GM12878 (cell line): ENCODE measurements around the gene LAMA4. TPM values are rescaled to one million over a fixed set of nuclear protein-coding genes. Genes with fewer than 3 reads are reported as not detected.

Experiments used
- ATAC-seq: fragments of 200-7000 bp; cut with Tn5 transposase; 3 replicates; pipeline ENCODE4 v1.9.1; 2020; ENCODE audit warnings: mild to moderate bottlenecking, moderate library complexity
- BruUV-seq: library from RNA; stranded (reverse); fragments of 400-500 nt; replicated peaks from 2 replicates; lab custom pipeline; 2021; lab: Mats Ljungman, UMichigan
- CTCF ChIA-PET: fragments of 300-600 bp; sonication (Branson Sonifier 250); formaldehyde crosslinking; extraction: SDS; loops from one replicate; lab custom pipeline; 2021; ENCODE audit warnings: inconsistent platforms; lab: Yijun Ruan, JAX
- POLR2A ChIA-PET: fragments of 350-600 bp; formaldehyde crosslinking; extraction: SDS; loops from one replicate; lab custom pipeline; 2021; ENCODE audit warnings: inconsistent platforms; lab: Charles Lee
- RAD21 ChIA-PET: fragments of 300-600 bp; sonication (Branson Sonifier 250); formaldehyde crosslinking; loops from one replicate; lab custom pipeline; 2023; ENCODE audit warnings: antibody characterized with exemption; ENCODE audit not compliant: unreplicated experiment; lab: Charles Lee
- SMC1A ChIA-PET: fragments of 300-600 bp; sonication (Branson Sonifier 250); formaldehyde crosslinking; loops from one replicate; lab custom pipeline; 2023; ENCODE audit not compliant: unreplicated experiment, uncharacterized antibody; lab: Charles Lee
- DNase-seq: peaks from one replicate; pipeline ENCODE4 v3.0.0-alpha.2; 2011; ENCODE audit warnings: low read depth, low spot score
- FAIRE-seq: peaks from 3 replicates; lab custom pipeline; 2011; peaks lifted over from hg19 to GRCh38; lab: Jason Lieb, UNC
- H2AFZ ChIP-seq: 2 replicates; pipeline ENCODE4 v1.6.0; 2011; ENCODE audit warnings: low read depth, low read length, control low read depth; ENCODE audit not compliant: control insufficient read depth
- H3K27ac ChIP-seq: 2 replicates; pipeline ENCODE4 v1.5.1; 2011; ENCODE audit warnings: control low read depth; ENCODE audit not compliant: control insufficient read depth, insufficient read depth
- H3K27me3 ChIP-seq, 2 experiments: replicated peaks in 1 of 2; 2 replicates each; pipeline versions ENCODE4 v1.6.0 to v1.6.1; 2011; ENCODE audit warnings: low read length in 1 of 2; ENCODE audit not compliant: control insufficient read depth in 2 of 2, insufficient read depth in 2 of 2
- H3K36me3 ChIP-seq, 2 experiments: 2 replicates each; pipeline ENCODE4 v1.5.1; 2011; ENCODE audit warnings: low read length in 1 of 2; ENCODE audit not compliant: control insufficient read depth in 2 of 2, insufficient read depth in 2 of 2
- H3K4me1 ChIP-seq: 2 replicates; pipeline ENCODE4 v1.6.1; 2011; ENCODE audit warnings: mild to moderate bottlenecking, low read length, moderate library complexity, mixed read lengths; ENCODE audit not compliant: control insufficient read depth, insufficient read depth
- H3K4me2 ChIP-seq: 2 replicates; pipeline ENCODE4 v1.6.0; 2011; ENCODE audit warnings: control low read depth; ENCODE audit not compliant: control insufficient read depth, insufficient read depth
- H3K4me3 ChIP-seq: fragments of 200-600 bp; sonication (generic); 2 replicates; pipeline ENCODE4 v1.5.1; 2016
- H3K79me2 ChIP-seq: 2 replicates; pipeline ENCODE4 v1.6.0; 2011; ENCODE audit warnings: low read length; ENCODE audit not compliant: control insufficient read depth, insufficient read depth
- H3K9ac ChIP-seq: 2 replicates; pipeline ENCODE4 v1.8.0; 2011; ENCODE audit warnings: low read length, control low read depth, mixed read lengths; ENCODE audit not compliant: control insufficient read depth, insufficient read depth
- H3K9me3 ChIP-seq: replicated peaks from 3 replicates; pipeline ENCODE4 v1.5.1; 2011; ENCODE audit warnings: mild to moderate bottlenecking, low read length; ENCODE audit not compliant: control insufficient read depth, insufficient read depth
- H4K20me1 ChIP-seq: 2 replicates; pipeline ENCODE4 v1.6.0; 2011; ENCODE audit not compliant: control insufficient read depth, insufficient read depth
- CREM ChIP-seq: IDR thresholded peaks from 2 replicates; pipeline ENCODE4 v1.6.1; 2014; ENCODE audit warnings: antibody characterized with exemption, low read depth
- IKZF2 ChIP-seq, 2 experiments: fragments of 450-650 bp; IDR thresholded peaks; 2 replicates each; pipeline ENCODE4 v1.6.1; 2017; ENCODE audit warnings: mild to moderate bottlenecking in 2 of 2, moderate library complexity in 2 of 2
- LARP7 ChIP-seq: fragments of 450-650 bp; IDR thresholded peaks from 2 replicates; pipeline ENCODE4 v1.6.1; 2017; ENCODE audit warnings: mild to moderate bottlenecking
- MLLT1 ChIP-seq: fragments of 450-650 bp; IDR thresholded peaks from 2 replicates; pipeline ENCODE4 v1.6.1; 2016; ENCODE audit warnings: mild to moderate bottlenecking
- MTA2 ChIP-seq: fragments of 450-650 bp; IDR thresholded peaks from 2 replicates; pipeline ENCODE4 v1.6.1; 2016; ENCODE audit warnings: low read depth, mild to moderate bottlenecking, moderate library complexity
- MTA3 ChIP-seq: IDR thresholded peaks from 2 replicates; pipeline ENCODE4 v1.6.1; 2012; ENCODE audit warnings: low read length, inconsistent platforms, borderline replicate concordance
- NFIC ChIP-seq: IDR thresholded peaks from 2 replicates; pipeline ENCODE4 v1.6.1; 2012; ENCODE audit warnings: low read depth, mild to moderate bottlenecking, inconsistent platforms, low read length, moderate library complexity
- SIX5 ChIP-seq: IDR thresholded peaks from 2 replicates; pipeline ENCODE4 v1.6.1; 2011; ENCODE audit warnings: mild to moderate bottlenecking, low read depth, low read length, moderate library complexity; ENCODE audit not compliant: severe bottlenecking
- SRF ChIP-seq, 2 experiments: IDR thresholded peaks; 2 replicates each; pipeline ENCODE4 v1.6.1; 2011; ENCODE audit warnings: low read depth in 2 of 2, low read length in 2 of 2, mild to moderate bottlenecking in 1 of 2, moderate library complexity in 1 of 2
- TAF1 ChIP-seq: IDR thresholded peaks from 2 replicates; pipeline ENCODE4 v1.6.1; 2011; ENCODE audit warnings: mild to moderate bottlenecking, low read depth, low read length, borderline replicate concordance
- TCF12 ChIP-seq: IDR thresholded peaks from 2 replicates; pipeline ENCODE4 v1.6.1; 2011; ENCODE audit warnings: low read depth, mild to moderate bottlenecking, low read length
- WGBS: methylation state at CpG from one replicate; pipeline ENCODE4 v1.1.6; 2016; ENCODE audit warnings: low lambda C conversion rate; ENCODE audit not compliant: insufficient replicate concordance, insufficient coverage; ENCODE audit errors: missing lambda C conversion rate; 5-methylcytosine and 5-hydroxymethylcytosine counted together
- in situ Hi-C: fragments of 300-500 bp; cut with MboI; formaldehyde crosslinking; loops from 9 replicates; pipeline ENCODE4 v1.14.3; 2018; ENCODE audit warnings: mixed read lengths
- intact Hi-C: fragments of 100-400 bp; cut with micrococcal nuclease; formaldehyde crosslinking; loops from one replicate; pipeline ENCODE4 v1.14.2; 2022; ENCODE audit not compliant: unreplicated experiment
- polyA plus RNA-seq, 11 experiments: library from polyadenylated mRNA; depleted of rRNA in 4 of 11; unstranded in 6 of 11; stranded (reverse) in 5 of 11; fragments of >200 nt; fragmentation: Nextera tagmentation in 4 of 11; fragmentation: Illumina TruSeq in 1 of 11; extraction: Ambion mirVana in 4 of 11; extraction: Trizol in 1 of 11; gene quantifications; 1 replicate in 1 of 11; 2 replicates in 10 of 11; pipeline versions ENCODE4 v1.2.1 to v1.2.3, GENCODE V29; 2011 to 2016; ENCODE audit warnings: inconsistent platforms in 2 of 11, missing spikeins in 2 of 11, low read depth in 1 of 11
- total RNA-seq, 4 experiments: library from RNA; depleted of rRNA in 3 of 4; stranded (reverse); fragments of >200 nt in 3 of 4; fragmentation: Illumina TruSeq in 1 of 4; extraction: Trizol in 1 of 4; gene quantifications; 2 replicates each; pipeline versions ENCODE4 v1.2.1 to v1.2.3, GENCODE V29; 2013 to 2021
- TF ChIP-seq, protein P1 (sequence below): fragments of 450-650 bp; IDR thresholded peaks from 2 replicates; pipeline ENCODE4 v1.6.1; 2017; ENCODE audit warnings: borderline replicate concordance
- TF ChIP-seq, protein P2 (sequence below): fragments of 450-650 bp; conservative IDR thresholded peaks from 2 replicates; pipeline ENCODE4 v1.6.1; 2017; ENCODE audit warnings: mild to moderate bottlenecking, moderate library complexity

Gene LAMA4
- total and polyA plus RNA-seq, 10 of the 15 experiments (the other 5 are each of a cell fraction or from before 2014, with no cell fraction given), result 0.11 to 0.21 (median 0.14) TPM; not detected in 7

DNA sequence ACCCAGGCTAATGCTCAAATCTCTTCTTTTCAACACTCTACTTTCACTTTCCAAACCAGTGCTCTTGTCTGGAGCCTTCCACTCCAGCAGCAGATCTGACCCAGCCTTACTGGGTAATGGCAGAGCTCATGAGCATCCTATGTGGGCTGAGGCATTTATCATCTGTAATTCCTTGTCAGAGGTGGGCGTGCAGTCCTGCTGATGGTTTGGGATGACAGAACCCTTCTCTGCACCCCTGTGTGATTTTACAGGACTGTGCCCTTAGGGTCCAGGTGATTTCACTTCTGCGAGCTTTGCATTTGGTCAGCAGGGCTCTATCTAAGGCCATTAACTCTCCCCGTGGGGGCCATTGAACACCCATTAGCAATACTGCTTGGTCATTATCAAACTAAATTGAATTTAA lies 55.4 kb downstream of the LAMA4 start:
- no peak overlapping the region for H3K9ac ChIP-seq
- TF ChIP-seq MTA2, result no peak
- TF ChIP-seq LARP7, result no peak
- H3K27me3 ChIP-seq, result 0 out of 4 replicates have a peak, but pooled peaks cover 0 to 3% of the 10 kb centered on the region in 2 experiments
- in situ Hi-C loops (loop anchor here (25.0 kb wide), 1 partner anchor 1713 kb away; no protein-coding TSS in a partner anchor), intact Hi-C loops (no loop called here)
- ChIA-PET SMC1A (interaction anchor here (0.7 to 1.7 kb wide), 4 partner anchors 11 to 34 kb away, joined by 3 to 5 read pairs (median 4); no protein-coding TSS in a partner anchor), POLR2A (no interaction called here), CTCF (interaction anchor here (0.6 to 1.9 kb wide), 4 partner anchors 10 to 189 kb away, joined by 4 to 9 read pairs (median 6); no protein-coding TSS in a partner anchor), RAD21 (no interaction called here)
- H3K36me3 ChIP-seq, result no peaks in the 10 kb centered on the region
- BruUV-seq, result no TSS peak
- no peaks in the 10 kb centered on the region for H3K4me1 ChIP-seq
- H3K79me2 ChIP-seq, result no peaks in the 10 kb centered on the region
- no peaks in the 10 kb centered on the region for H4K20me1 ChIP-seq
- FAIRE-seq, result no peak
- no peak overlapping the region for H3K27ac ChIP-seq
- no peak overlapping the region for H2AFZ ChIP-seq
- no peak overlapping the region for H3K4me3 ChIP-seq
- 0 out of 3 replicates have a peak, but pooled peaks have one; percentile 22 for ATAC-seq
- DNase-seq, result no peak
- WGBS, result 43% methylated on average over 3 of the region's 3 CpGs
- no peaks in the 10 kb centered on the region; the same call in 2 of the 3 replicates for H3K9me3 ChIP-seq
- H3K4me2 ChIP-seq, result no peak overlapping the region

DNA sequence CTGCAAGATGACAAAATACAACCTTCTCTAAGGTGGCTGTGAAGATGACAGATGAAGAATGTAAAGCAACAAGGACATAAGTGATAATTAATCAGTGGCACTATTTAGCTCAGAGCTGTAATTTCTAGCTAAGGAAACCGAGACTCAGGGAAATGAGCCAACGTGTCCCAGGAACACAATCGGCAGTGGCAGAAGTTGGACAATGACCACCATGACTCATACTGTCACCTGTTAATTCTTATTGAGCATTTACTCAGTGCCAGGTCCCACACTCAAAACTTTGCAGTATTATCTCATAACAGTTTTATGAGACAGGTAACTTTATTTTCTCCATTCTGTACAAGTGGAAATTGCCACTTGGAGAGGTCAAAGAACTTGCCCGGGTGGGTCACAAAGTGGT lies 55.8 kb downstream of the LAMA4 start:
- H3K27me3 ChIP-seq, result 0 out of 4 replicates have a peak, but pooled peaks cover 0 to 3% of the 10 kb centered on the region in 2 experiments
- BruUV-seq, result no TSS peak
- no peak for ATAC-seq
- SMC1A ChIA-PET, result interaction anchor here (1.1 to 1.7 kb wide), 4 partner anchors 10 to 35 kb away, joined by 3 to 5 read pairs (median 4); no protein-coding TSS in a partner anchor
- intact Hi-C loops (no loop called here), in situ Hi-C loops (loop anchor here (25.0 kb wide), 1 partner anchor 1714 kb away; no protein-coding TSS in a partner anchor)
- POLR2A ChIA-PET, result no interaction called here
- no peaks in the 10 kb centered on the region for H3K4me1 ChIP-seq
- H2AFZ ChIP-seq, result no peak overlapping the region
- H3K9ac ChIP-seq, result no peak overlapping the region
- WGBS, result 20% methylated on average over 4 of the region's 4 CpGs
- no peaks in the 10 kb centered on the region; the same call in 2 of the 3 replicates for H3K9me3 ChIP-seq
- RAD21 ChIA-PET, result no interaction called here
- no peak for DNase-seq
- no peak for FAIRE-seq
- H4K20me1 ChIP-seq, result no peaks in the 10 kb centered on the region
- CTCF ChIA-PET, result interaction anchor here (1.0 to 1.9 kb wide), 3 partner anchors 10 to 113 kb away, joined by 6 to 9 read pairs (median 7); no protein-coding TSS in a partner anchor
- no peak overlapping the region for H3K27ac ChIP-seq
- no peak overlapping the region for H3K4me3 ChIP-seq
- no peaks in the 10 kb centered on the region for H3K79me2 ChIP-seq
- H3K4me2 ChIP-seq, result no peak overlapping the region
- no peaks in the 10 kb centered on the region for H3K36me3 ChIP-seq
- TF ChIP-seq TAF1 (no peak), SIX5 (no peak), MTA3 (no peak), NFIC (no peak), MLLT1 (no peak), TCF12 (no peak), SRF (IDR thresholded peaks at IDR 0.05; ENCODE audit: low read depth in 2 of 2, low read length in 2 of 2) (no peak), CREM (no peak), IKZF2 (IDR thresholded peaks at IDR 0.05) (no peak)
- TF ChIP-seq, protein P1, sequence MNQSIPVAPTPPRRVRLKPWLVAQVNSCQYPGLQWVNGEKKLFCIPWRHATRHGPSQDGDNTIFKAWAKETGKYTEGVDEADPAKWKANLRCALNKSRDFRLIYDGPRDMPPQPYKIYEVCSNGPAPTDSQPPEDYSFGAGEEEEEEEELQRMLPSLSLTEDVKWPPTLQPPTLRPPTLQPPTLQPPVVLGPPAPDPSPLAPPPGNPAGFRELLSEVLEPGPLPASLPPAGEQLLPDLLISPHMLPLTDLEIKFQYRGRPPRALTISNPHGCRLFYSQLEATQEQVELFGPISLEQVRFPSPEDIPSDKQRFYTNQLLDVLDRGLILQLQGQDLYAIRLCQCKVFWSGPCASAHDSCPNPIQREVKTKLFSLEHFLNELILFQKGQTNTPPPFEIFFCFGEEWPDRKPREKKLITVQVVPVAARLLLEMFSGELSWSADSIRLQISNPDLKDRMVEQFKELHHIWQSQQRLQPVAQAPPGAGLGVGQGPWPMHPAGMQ, result no peak
- TF ChIP-seq, protein P2, sequence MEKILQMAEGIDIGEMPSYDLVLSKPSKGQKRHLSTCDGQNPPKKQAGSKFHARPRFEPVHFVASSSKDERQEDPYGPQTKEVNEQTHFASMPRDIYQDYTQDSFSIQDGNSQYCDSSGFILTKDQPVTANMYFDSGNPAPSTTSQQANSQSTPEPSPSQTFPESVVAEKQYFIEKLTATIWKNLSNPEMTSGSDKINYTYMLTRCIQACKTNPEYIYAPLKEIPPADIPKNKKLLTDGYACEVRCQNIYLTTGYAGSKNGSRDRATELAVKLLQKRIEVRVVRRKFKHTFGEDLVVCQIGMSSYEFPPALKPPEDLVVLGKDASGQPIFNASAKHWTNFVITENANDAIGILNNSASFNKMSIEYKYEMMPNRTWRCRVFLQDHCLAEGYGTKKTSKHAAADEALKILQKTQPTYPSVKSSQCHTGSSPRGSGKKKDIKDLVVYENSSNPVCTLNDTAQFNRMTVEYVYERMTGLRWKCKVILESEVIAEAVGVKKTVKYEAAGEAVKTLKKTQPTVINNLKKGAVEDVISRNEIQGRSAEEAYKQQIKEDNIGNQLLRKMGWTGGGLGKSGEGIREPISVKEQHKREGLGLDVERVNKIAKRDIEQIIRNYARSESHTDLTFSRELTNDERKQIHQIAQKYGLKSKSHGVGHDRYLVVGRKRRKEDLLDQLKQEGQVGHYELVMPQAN, result no peak
